Upper lobe of left lung (tissue), 6 donors: ENCODE results near the gene LDAH. TPM values are rescaled to one million over a fixed set of nuclear protein-coding genes. Genes with fewer than 3 reads are reported as not detected.

Experiments
- ATAC-seq, 2 donors: fragments of 200-7000 bp; cut with Tn5 transposase; one replicate each; pipeline ENCODE4 v1.9.1; 2022; ENCODE audit warnings: mild to moderate bottlenecking in 2 of 2, moderate library complexity in 2 of 2; ENCODE audit not compliant: low FRiP score in 2 of 2
- DNase-seq, 2 donors: peaks; one replicate each; pipeline ENCODE4 v3.0.0-alpha.2; 2019 to 2020
- H3K27ac ChIP-seq, 4 donors: fragments of 200-600 bp; sonication (generic); one replicate each; pipeline ENCODE4 v1.5.1; 2016 to 2019
- H3K27me3 ChIP-seq, 4 donors: fragments of 200-600 bp; sonication (generic); one replicate each; pipeline ENCODE4 v1.5.1; 2017 to 2019
- H3K36me3 ChIP-seq, 4 donors: fragments of 200-600 bp; sonication (generic); one replicate each; pipeline ENCODE4 v1.5.1; 2016 to 2019
- H3K4me1 ChIP-seq, 4 donors: fragments of 200-600 bp; sonication (generic); one replicate each; pipeline ENCODE4 v1.5.1; 2018 to 2019
- H3K4me3 ChIP-seq, 4 donors: fragments of 200-600 bp; sonication (generic); one replicate each; pipeline ENCODE4 v1.5.1; 2017 to 2019; ENCODE audit warnings: mild to moderate bottlenecking in 2 of 4, moderate library complexity in 1 of 4
- H3K9me3 ChIP-seq, 4 donors: fragments of 200-600 bp; sonication (generic); one replicate each; pipeline ENCODE4 v1.5.1; 2018 to 2019
- EP300 ChIP-seq, 4 donors: sonication (generic); formaldehyde crosslinking; IDR thresholded peaks; one replicate each; pipeline ENCODE4 v1.5.1; 2017; ENCODE audit warnings: antibody characterized with exemption in 4 of 4, control low read depth in 2 of 4
- POLR2A ChIP-seq, 4 donors: fragments of 450-650 bp; IDR thresholded peaks; one replicate each; pipeline ENCODE4 v1.5.1; 2016 to 2017; ENCODE audit warnings: antibody characterized with exemption in 4 of 4, mild to moderate bottlenecking in 2 of 4
- POLR2AphosphoS5 ChIP-seq, 2 donors: sonication (generic); formaldehyde crosslinking; IDR thresholded peaks; one replicate each; pipeline ENCODE4 v1.5.1; 2017; ENCODE audit warnings: antibody characterized with exemption in 2 of 2
- WGBS, 2 donors: methylation state at CpG; one replicate each; pipeline ENCODE4 v1.1.5; 2017 to 2018; 5-methylcytosine and 5-hydroxymethylcytosine counted together
- total RNA-seq, 6 donors: library from RNA; depleted of rRNA in 4 of 6; stranded (reverse); fragments of >200 nt in 4 of 6; gene quantifications; one replicate each; pipeline versions ENCODE4 v1.1.0 to v1.2.1, GENCODE V29; 2016 to 2021
- TF ChIP-seq, protein P1 (sequence below), 6 experiments: fragments of 450-650 bp in 4 of 6; fragments of 200-600 bp in 2 of 6; sonication (generic) in 2 of 6; IDR thresholded peaks; one replicate each; pipeline ENCODE4 v1.5.1; 2016 to 2019; ENCODE audit warnings: antibody characterized with exemption in 6 of 6
- donor health status: DM: no; HTN: no; CAD: no; lungs with moderate emphysema.
- donor health status: DM: no; HTN: yes; CAD: no; lungs with severe emphysema.

The LDAH gene
- total RNA-seq, 6 donors from 2014 or later, result 7.3 to 18.9 (median 13.0) TPM

DNA sequence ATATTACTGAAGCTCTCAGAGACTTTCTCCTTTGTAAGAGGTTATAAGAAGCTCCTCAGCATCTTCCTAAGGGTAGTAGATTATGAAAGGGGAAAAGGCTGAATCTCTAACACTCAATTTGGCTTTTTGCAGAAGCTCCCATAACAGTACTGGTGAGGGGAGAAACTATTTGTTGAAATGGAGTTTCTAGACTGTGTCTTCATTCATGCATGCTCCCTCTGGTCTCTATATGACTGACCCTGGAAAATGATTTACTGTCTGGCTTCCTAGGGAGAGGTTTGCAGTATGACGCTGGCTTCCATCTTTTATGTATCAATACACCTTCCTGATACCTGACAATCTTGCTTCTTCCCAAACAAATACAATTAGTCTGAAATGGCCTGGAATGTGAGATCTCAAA is 63.9 kb downstream of the LDAH start:
- H3K36me3 ChIP-seq, result peaks cover 0 to 3% (median 0%) of the 10 kb centered on the region in 4 donors
- H3K9me3 ChIP-seq, result no peaks in the 10 kb centered on the region
- no peaks in the 10 kb centered on the region for H3K27me3 ChIP-seq
- no peak for TF ChIP-seq EP300 (IDR thresholded peaks at IDR 0.05)
- no peak for TF ChIP-seq POLR2AphosphoS5 (IDR thresholded peaks at IDR 0.05)
- TF ChIP-seq, protein P1, sequence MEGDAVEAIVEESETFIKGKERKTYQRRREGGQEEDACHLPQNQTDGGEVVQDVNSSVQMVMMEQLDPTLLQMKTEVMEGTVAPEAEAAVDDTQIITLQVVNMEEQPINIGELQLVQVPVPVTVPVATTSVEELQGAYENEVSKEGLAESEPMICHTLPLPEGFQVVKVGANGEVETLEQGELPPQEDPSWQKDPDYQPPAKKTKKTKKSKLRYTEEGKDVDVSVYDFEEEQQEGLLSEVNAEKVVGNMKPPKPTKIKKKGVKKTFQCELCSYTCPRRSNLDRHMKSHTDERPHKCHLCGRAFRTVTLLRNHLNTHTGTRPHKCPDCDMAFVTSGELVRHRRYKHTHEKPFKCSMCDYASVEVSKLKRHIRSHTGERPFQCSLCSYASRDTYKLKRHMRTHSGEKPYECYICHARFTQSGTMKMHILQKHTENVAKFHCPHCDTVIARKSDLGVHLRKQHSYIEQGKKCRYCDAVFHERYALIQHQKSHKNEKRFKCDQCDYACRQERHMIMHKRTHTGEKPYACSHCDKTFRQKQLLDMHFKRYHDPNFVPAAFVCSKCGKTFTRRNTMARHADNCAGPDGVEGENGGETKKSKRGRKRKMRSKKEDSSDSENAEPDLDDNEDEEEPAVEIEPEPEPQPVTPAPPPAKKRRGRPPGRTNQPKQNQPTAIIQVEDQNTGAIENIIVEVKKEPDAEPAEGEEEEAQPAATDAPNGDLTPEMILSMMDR (IDR thresholded peaks at IDR 0.05), result no peak
- no peak for TF ChIP-seq POLR2A (IDR thresholded peaks at IDR 0.05)
- no peak for DNase-seq
- H3K27ac ChIP-seq, result no peak overlapping the region
- ATAC-seq, result no peak
- no peaks in the 10 kb centered on the region for H3K4me1 ChIP-seq
- H3K4me3 ChIP-seq, result no peak overlapping the region
- 96 to 100% methylated on average over 1 of the region's 1 CpG for WGBS, 2 donors

- Histone ChIP-seq H3K4me1 (no peaks in the 10 kb centered on the region), H3K9me3 (no peaks in the 10 kb centered on the region), H3K27ac (no peak overlapping the region), H3K4me3 (no peak overlapping the region), H3K27me3 (no peaks in the 10 kb centered on the region), H3K36me3 (peaks cover 0 to 3% (median 0%) of the 10 kb centered on the region in 4 donors)
- 97% methylated on average over 1 of the region's 1 CpG for WGBS, 2 donors
- TF ChIP-seq POLR2A (IDR thresholded peaks at IDR 0.05) (no peak), EP300 (IDR thresholded peaks at IDR 0.05) (no peak), POLR2AphosphoS5 (IDR thresholded peaks at IDR 0.05) (no peak)
- TF ChIP-seq, protein P1 (IDR thresholded peaks at IDR 0.05), result no peak
- ATAC-seq (no peak), DNase-seq (no peak)
Measured at GRCh38 chr2:20757405-20758090, 65.4 kb downstream of the LDAH start.

- no peak for TF ChIP-seq EP300 (IDR thresholded peaks at IDR 0.05)
- no peak for TF ChIP-seq POLR2AphosphoS5 (IDR thresholded peaks at IDR 0.05)
- no peak for TF ChIP-seq POLR2A (IDR thresholded peaks at IDR 0.05)
- TF ChIP-seq, protein P1 (IDR thresholded peaks at IDR 0.05), result peak in 1 of 6 experiments; percentile 8
- Histone ChIP-seq H3K27ac (no peak overlapping the region), H3K27me3 (no peaks in the 10 kb centered on the region), H3K36me3 (no peaks in the 10 kb centered on the region), H3K4me1 (no peaks in the 10 kb centered on the region), H3K4me3 (no peak overlapping the region), H3K9me3 (no peaks in the 10 kb centered on the region)
- DNase-seq (no peak), ATAC-seq (no peak)
Measured at GRCh38 chr2:20755132-20755800, 67.6 kb downstream of the LDAH start.

DNA sequence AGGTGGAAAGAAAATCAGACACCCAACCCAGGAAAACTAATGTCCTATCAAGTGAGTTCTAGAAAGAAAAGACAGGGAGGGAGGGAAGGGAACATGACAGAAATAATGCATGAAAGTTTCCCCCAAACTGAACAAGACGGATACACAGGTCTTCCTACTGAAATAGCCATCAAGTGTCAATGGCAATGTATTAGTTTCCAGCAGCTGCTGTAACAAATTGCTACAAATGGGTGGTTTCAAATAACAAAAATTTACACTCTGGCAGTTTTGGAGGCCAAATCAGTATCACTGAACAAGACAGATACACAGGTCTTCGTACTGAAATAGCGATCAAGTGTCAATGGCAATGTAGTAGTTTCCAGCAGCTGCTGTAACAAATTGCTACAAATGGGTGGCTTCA is 70.6 kb downstream of the LDAH start:
- ATAC-seq (no peak), DNase-seq (no peak)
- TF ChIP-seq POLR2AphosphoS5 (IDR thresholded peaks at IDR 0.05), result no peak
- TF ChIP-seq POLR2A (IDR thresholded peaks at IDR 0.05), result no peak
- no peak for TF ChIP-seq EP300 (IDR thresholded peaks at IDR 0.05)
- TF ChIP-seq, protein P1 (IDR thresholded peaks at IDR 0.05), result no peak
- no peak overlapping the region for H3K27ac ChIP-seq
- H3K4me1 ChIP-seq, result peaks cover 0 to 2% (median 0%) of the 10 kb centered on the region in 4 donors
- no peaks in the 10 kb centered on the region for H3K9me3 ChIP-seq
- WGBS, 2 donors, result 92 to 97% methylated on average over 3 of the region's 3 CpGs
- no peaks in the 10 kb centered on the region for H3K27me3 ChIP-seq
- no peaks in the 10 kb centered on the region for H3K36me3 ChIP-seq
- no peak overlapping the region for H3K4me3 ChIP-seq
